K562 treated with DMSO at 1 percent for 4 hours (cell line): ENCODE results near the gene ABLIM1. TPM values are rescaled to one million over a fixed set of nuclear protein-coding genes. Genes with fewer than 3 reads are reported as not detected.

Source experiments
- total RNA-seq: library from RNA; unstranded; fragments of 300-600 nt; gene quantifications from 2 replicates; pipeline ENCODE4 v1.2.3, GENCODE V29; 2022; ENCODE audit not compliant: insufficient read depth

The ABLIM1 gene
- total RNA-seq: not detected in 2 replicates

DNA sequence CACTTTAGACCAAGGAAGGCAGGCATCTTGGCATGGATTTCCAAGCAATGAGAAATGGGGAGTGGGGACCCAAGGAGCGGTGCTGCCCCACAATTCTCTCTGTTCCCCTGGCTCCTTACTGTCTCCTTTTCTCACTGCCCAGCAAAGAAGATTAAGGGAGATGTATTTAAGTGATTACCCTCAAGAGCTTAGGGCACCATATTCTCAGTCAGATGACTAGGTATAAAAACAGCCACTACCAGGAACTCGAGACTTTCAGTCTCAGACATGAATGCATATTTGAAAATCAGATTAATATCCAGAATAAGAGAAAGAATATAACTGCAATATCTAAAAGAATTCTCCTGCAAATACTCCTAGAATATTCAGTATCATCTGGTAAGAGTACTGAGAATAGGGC lies at the start of gene ABLIM1:
Gene ABLIM1 (minus strand): TSS at position 101 of the 400 bp plus-strand sequence. CDS start 75 bp downstream, at position 26.

DNA sequence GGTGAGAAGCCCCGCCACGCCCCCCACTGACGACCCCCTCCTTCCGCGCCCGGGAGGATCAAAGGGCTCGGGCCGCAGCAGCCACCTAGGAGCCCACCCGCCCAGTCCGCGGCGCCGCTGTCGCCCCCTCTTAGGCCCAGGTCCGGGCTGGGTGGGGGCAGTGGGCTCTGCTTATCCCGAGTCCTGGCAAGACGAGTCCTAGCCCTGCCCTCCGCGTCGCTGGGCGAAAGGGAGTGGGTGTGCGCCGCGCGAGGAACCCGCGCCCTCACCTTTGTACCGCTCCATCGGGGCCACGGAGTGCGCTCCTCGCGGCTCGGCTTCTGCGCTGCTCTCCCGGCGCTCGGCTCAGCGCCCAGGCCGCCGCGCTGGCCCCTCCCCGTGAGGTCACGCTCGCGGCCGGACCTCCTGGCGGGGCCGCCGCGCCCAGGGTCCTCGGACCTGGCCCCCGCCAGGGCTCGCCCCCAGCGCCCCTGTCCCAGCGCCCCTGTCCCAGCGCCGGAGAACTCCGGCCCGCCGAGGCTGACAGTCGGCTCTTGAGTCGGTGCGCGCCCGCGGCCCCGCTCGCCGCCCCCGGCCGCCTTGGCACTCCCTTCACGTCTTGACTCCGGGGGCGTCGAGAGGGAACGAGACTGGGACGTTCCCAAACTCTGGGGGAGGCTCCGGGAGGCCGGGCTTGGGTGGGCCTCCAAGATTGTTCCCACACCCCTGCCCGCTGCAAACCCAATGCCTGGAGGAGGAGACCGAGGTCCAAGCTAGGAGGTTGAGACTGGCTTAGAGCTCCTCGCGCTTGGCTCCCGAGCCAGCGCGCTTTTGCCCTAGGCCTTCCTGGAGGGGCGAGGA lies 253.7 kb downstream of the ABLIM1 start, which contains the start of gene AFAP1L2:
Gene AFAP1L2 (minus strand): TSS at position 332 of the 840 bp plus-strand sequence. CDS start 47 bp downstream, at position 285.

Other genes with a start within 250 kb of the ABLIM1 start
- gene FHIP2A, start 163.5 kb upstream of the ABLIM1 start, total RNA-seq: 3.2 and 5.8 TPM in 2 replicates